GM21825 (cell line): ENCODE data around the gene YBX2.

Experiments used
- ATAC-seq: cut with Tn5 transposase; IDR thresholded peaks from one replicate; pipeline ENCODE4 v1.9.1; 2021; ENCODE audit warnings: mild to moderate bottlenecking, moderate library complexity; ENCODE audit not compliant: unreplicated experiment

The YBX2 gene

DNA sequence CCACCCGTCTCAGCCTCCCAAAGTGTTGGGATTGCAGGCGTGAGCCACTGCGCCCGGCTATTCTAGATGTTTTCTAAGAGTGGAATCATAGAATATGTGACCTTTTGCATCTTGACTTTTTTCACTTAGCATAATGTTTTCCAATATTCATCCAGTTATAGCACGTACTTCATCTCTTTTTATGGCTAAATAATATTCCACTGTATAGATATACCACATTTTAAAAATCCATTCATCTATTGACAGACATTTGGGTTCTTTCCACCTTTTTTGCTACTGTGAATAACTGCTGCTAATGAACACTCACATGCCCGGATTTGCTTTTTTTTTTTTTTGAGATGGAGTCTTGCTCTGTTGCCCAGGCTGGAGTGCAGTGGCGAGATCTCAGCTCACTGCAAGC, 9.7 kb upstream of the YBX2 start:
- ATAC-seq: no peak

DNA sequence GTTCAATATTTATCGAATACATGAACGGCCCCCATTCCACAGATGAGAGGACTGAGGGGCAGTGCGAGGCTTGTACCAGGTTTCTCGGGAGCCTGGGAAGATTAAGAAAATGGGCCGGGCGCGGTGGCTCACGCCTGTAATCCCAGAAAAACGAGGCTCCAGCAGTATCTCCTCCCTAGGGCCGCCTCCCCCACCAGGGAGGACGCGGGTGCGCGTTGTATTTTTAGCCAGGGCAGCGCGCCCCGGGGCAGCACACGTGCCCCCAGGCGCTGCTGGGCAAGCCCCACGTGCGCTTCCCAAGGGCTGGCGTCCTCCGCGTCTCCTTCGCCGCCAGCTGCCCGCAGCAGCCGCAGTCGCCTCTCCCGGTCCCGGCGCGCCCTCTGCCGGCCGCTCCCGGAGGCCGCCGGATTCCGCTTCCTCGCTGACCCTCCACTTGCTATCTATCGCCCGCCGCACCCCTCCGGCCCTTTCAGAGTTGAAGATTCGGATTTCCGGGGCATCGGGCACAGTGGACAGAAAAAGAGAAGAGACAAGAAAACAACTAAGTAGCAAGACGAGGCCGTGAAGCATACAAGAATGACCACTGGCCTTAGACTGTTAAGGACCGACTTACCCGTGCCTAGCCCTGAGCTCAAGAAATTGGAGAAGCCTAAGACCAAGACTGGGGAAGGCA, 1.9 kb upstream of the YBX2 start:
- no peak for ATAC-seq

- ATAC-seq: no peak
Measured at GRCh38 chr17:7295230-7296180, 1.1 kb upstream of the YBX2 start.

- ATAC-seq: no peak
Measured at GRCh38 chr17:7293816-7294613, 424 bp downstream of the YBX2 start.

GRCh38 chr17:7293159-7293558, 1.3 kb downstream of the YBX2 start:
- no peak for ATAC-seq

GRCh38 chr17:7292729-7293128, 1.7 kb downstream of the YBX2 start:
- no peak for ATAC-seq

DNA sequence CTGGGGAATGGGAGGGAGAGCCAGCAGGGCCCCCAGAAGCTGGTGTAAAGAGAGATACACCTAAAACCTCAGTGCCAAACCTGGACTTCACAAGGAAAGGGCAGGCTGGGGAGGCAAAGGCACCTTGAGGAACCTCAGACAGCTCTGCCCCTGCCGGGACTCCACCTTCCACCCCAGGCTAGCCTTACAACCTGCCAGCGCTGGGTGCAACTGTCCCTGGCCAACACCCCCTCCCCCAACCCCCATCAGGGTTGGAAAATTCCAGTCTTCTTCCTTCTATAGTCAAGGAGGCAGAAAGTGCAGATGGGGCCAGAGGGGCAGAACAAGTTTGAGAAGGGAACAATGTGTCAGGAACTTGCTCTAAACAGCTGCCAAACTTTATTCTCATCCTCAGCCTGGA, 2.2 kb downstream of the YBX2 start:
- no peak for ATAC-seq

GRCh38 chr17:7290685-7291084, 3.8 kb downstream of the YBX2 start:
- no peak for ATAC-seq

DNA sequence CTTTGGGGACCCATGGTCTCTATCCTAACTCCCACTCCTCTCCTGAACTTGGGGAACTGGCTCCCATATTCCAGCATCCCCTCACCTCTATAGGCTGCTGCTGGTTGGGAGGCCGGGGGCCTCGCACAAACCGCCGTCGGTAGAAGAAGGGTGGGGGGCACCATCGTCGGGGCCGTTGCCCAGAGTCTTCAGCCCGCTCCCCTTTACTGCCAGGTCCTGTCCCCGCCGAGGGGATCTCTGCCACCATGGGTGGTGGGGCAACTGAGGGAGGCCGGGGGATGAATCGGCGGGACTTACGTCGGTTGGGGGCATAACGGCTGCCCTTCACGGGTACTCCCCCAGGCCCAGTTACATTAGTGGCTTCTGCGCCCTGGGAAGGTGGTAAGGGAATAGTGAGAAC, 4.3 kb downstream of the YBX2 start:
- no peak for ATAC-seq

DNA sequence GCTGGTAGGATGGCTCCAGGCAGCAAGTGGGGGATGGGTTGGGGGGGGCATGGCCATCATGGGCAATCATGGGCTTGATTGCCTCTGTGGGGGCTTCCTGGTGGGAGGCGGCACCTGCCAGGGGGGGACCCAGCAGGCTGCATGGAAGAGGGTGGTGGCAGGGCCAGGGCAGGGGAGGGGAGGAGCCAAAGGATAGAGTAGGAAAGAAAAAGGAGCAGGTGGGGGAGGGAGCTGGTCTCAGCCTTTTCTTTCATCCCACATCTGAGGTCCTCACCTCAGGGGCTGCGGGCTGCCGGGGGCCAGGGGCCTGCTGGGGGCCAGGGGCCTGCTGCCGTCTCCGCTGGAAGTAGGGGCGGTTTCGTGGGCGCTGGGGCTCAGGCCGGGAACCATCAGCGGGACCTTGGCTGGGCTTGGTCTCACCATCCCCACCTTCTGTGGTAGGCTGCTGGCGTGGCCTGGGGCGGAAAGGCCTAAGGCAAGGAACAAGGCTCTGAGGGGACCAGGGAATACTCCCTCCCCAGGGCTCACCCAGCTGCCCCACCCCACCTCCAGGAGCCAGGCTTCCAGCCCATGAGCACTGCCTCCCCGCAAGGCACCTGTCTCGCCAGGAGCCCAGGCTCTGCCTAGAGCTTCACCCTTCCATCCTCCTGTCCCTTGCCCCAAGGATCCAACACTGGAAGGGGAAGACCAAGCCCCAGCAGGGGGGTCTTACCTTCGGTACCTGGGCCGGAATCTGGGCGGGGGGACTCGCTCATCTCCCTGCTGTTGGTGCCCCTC, 5.0 kb downstream of the YBX2 start:
- ATAC-seq: no peak

GRCh38 chr17:7285679-7286078, 8.8 kb downstream of the YBX2 start:
- ATAC-seq: no peak

DNA sequence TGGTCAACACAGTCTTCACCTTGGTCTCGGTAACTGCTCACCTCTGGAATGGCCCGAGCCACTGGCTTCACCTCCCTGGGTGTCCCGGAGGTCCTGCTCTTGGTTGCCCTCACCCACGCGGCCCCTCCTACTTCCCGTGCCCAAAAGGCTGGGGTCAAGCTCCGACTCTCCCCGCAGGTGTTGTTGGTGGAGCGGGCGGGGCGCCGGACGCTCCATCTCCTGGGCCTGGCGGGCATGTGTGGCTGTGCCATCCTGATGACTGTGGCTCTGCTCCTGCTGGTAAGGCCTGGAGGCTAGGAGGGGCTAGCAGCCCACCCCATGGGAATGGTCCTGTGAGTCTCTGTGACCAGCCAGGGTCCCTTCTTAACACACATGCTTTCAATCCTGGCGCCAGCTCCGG, 9.5 kb downstream of the YBX2 start:
- no peak for ATAC-seq

- no peak for ATAC-seq
Measured at GRCh38 chr17:7283471-7284216, 10.8 kb downstream of the YBX2 start.

GRCh38 chr17:7282752-7283321, 11.6 kb downstream of the YBX2 start:
- ATAC-seq: no peak

GRCh38 chr17:7281953-7282751, 12.3 kb downstream of the YBX2 start:
- ATAC-seq: no peak

- ATAC-seq: peak; percentile 46
Measured at GRCh38 chr17:7281074-7281952, 13.1 kb downstream of the YBX2 start, which contains the start of gene SLC2A4. Gene SLC2A4 (plus strand): TSS chr17:7281718. CDS start chr17:7281935, 217 bp downstream.

GRCh38 chr17:7280519-7281073, 13.8 kb downstream of the YBX2 start:
- ATAC-seq: peak; percentile 53
